Iris pigment epithelial cell (primary cell): Measurements from ENCODE around the gene SPRR2E.
"Not testable (repeated sequence)": the region's sequence is repeated elsewhere in the genome, so short reads cannot be mapped to it uniquely, and the experiment has no call there.

Experiments
- DNase-seq: peaks from one replicate; pipeline ENCODE4 v3.0.0-alpha.2; 2011; ENCODE audit warnings: low read depth

SPRR2E gene

GRCh38 chr1:153094426-153094825 is at the start of gene SPRR2E:
TSS of gene SPRR2E (minus strand) at chr1:153094526. CDS start at chr1:153093751, 775 bp downstream.
- DNase-seq: no peak

GRCh38 chr1:153141377-153141776 is 47.1 kb upstream of the SPRR2E start:
- DNase-seq: no peak

GRCh38 chr1:153140484-153140883 is 46.2 kb upstream of the SPRR2E start:
- DNase-seq: no peak

- DNase-seq: no peak
These were observed 39.4 kb upstream of the SPRR2E start for GRCh38 chr1:153133743-153134142.

- no peak for DNase-seq
These were observed 38.9 kb upstream of the SPRR2E start for GRCh38 chr1:153133267-153133666.

- not testable (repeated sequence) for DNase-seq
These were observed 34.4 kb upstream of the SPRR2E start for GRCh38 chr1:153128688-153129087.

GRCh38 chr1:153127296-153127695 is 33.0 kb upstream of the SPRR2E start:
- DNase-seq: no peak

- DNase-seq: no peak
These were observed 31.2 kb upstream of the SPRR2E start for GRCh38 chr1:153125536-153125935.

- DNase-seq: not testable (repeated sequence)
These were observed 29.5 kb upstream of the SPRR2E start for GRCh38 chr1:153123793-153124192.

- no peak for DNase-seq
These were observed 28.6 kb upstream of the SPRR2E start for GRCh38 chr1:153122831-153123421.

- no peak for DNase-seq
These were observed 26.6 kb upstream of the SPRR2E start for GRCh38 chr1:153120945-153121344.

GRCh38 chr1:153119491-153119971 is 25.2 kb upstream of the SPRR2E start:
- DNase-seq: no peak

- DNase-seq: not testable (repeated sequence)
These were observed 20.9 kb upstream of the SPRR2E start for GRCh38 chr1:153115264-153115663.

- no peak for DNase-seq
These were observed 19.1 kb upstream of the SPRR2E start, which contains the start of gene SPRR2F for GRCh38 chr1:153113416-153113815. TSS of gene SPRR2F (minus strand) at chr1:153113516. CDS start at chr1:153112733, 783 bp downstream.

- not testable (repeated sequence) for DNase-seq
These were observed 18.1 kb upstream of the SPRR2E start for GRCh38 chr1:153112454-153112853.

GRCh38 chr1:153100245-153100644 is 5.9 kb upstream of the SPRR2E start:
- no peak for DNase-seq

- no peak for DNase-seq
These were observed 5.2 kb upstream of the SPRR2E start for GRCh38 chr1:153099461-153100045.

GRCh38 chr1:153095764-153096163 is 1.4 kb upstream of the SPRR2E start:
- DNase-seq: no peak

GRCh38 chr1:153087652-153088051 is 6.7 kb downstream of the SPRR2E start:
- no peak for DNase-seq

GRCh38 chr1:153081736-153082135 is 12.6 kb downstream of the SPRR2E start:
- DNase-seq: no peak

- DNase-seq: no peak
These were observed 21.3 kb downstream of the SPRR2E start for GRCh38 chr1:153072806-153073726.

GRCh38 chr1:153071511-153071910 is 22.8 kb downstream of the SPRR2E start, which contains the start of gene SPRR2B:
TSS of gene SPRR2B (minus strand) at chr1:153071611. CDS start at chr1:153070839, 772 bp downstream.
- DNase-seq: no peak

- DNase-seq: no peak
These were observed 24.1 kb downstream of the SPRR2E start for GRCh38 chr1:153070243-153070642.
